Measurements from ENCODE around the gene GNG14.
"Not testable (repeated sequence)": the region's sequence is repeated elsewhere in the genome, so short reads cannot be mapped to it uniquely, and the experiment has no call there.

GNG14 gene

DNA sequence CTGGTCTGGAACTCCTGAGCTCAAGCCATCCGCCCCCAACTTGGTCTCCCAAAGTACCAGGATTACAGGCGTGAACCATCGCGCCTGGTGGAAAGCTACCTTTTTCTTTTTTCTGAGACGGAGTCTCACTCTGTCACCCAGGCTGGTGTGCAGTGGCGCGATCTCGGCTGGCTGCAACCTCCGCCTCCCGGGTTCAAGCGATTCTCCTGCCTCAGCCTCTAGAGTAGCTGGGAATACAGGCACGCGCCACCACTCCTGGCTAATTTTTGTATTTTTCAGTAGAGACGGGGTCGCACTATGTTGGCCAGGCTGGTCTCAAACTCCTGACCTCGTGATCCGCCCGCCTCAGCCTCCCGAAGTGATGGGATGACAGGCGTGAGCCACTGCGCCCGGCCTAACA, 9.6 kb downstream of the GNG14 start:
- DNase-seq, result not testable (repeated sequence)

DNA sequence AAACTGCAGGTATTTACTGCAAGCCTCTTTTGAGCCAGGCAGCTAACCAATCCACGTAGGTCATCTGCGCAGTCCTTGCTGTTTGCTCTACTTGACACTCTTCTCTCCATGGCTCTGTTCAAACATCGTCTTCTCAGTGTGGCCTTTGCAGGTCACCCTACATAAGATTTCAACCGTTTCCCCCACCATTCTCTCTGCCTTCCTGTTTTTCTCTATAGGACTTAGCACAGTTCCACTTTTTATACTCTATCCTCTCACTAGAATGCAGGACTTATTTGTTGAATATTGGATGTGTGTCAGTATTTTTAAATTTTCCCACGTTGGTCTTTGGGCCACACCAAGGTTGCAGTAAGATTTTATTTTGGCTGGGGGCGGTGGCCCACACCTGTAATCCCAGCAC, 10.3 kb downstream of the GNG14 start:
- DNase-seq, result no peak

DNA sequence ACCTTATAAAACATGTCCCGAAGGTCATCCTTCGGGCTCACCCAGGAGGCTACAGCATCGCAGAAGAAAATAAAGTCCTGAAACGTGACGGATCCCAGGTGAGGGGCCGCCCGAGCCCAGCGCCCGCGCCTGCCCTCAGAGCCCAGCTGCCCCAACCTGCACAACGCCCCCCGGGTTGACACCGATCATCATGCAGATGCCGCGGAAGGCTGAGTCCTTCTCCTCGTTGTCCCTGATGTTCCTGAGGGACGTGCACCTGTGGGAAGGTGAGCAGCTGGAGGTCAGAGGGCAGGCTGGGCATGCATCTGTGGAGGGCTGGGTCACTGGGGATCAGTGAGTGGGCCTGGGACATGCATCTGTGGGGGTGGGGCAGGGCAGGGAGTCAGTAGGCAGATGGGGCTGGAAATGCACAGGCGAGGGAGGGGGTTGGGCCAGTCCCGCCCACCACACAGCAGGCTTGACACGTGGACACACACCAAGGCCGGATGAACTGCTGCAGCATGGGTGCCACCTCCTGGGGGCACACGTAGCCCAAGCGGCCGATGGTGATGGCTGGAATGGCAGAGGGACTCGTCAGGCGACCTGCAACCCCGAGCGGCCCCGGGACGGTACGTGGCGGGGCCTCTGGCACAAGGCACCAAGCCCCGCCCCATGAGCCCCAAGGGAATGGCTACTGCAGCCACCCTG, 13.9 kb downstream of the GNG14 start:
- no peak for DNase-seq

DNA sequence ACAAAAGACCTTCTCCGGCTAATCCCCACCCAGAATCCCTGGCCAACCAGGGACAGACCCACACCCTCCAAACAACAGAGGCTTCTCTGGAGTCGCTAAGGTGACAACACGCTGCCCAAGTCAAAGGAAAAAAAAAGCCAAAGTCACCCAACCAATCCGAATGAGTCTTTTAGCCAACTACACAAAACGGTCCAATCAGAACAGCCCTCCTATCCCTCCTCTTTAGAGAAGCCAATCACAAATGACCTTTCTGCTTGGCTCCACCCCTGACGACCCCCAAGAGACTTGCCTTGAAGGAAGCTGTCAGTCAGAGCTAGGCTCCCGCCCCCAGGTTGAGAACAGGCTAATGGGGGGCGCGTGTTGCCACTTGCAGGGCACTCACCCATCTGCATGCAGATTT, 15.2 kb downstream of the GNG14 start:
- no peak for DNase-seq

DNA sequence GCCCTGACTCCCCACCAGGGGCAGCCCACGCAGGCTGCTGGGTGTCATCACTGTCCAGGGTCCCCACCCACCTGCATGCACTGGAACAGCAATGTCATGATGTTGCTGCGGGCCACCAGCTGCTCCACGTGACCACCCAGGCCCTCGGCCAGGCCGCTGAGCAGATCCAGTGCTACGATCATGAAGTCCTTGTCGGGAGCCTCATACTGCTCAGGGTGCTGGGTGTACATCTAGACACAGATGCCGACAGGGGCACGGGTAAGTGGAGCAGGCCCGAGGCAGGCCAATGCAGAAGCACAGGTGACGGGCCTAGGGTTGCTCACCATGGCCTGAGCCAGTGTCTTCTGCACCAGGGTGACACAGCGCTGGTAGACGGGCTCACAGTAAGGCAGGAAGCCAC, 17.4 kb downstream of the GNG14 start:
- DNase-seq, result no peak

DNA sequence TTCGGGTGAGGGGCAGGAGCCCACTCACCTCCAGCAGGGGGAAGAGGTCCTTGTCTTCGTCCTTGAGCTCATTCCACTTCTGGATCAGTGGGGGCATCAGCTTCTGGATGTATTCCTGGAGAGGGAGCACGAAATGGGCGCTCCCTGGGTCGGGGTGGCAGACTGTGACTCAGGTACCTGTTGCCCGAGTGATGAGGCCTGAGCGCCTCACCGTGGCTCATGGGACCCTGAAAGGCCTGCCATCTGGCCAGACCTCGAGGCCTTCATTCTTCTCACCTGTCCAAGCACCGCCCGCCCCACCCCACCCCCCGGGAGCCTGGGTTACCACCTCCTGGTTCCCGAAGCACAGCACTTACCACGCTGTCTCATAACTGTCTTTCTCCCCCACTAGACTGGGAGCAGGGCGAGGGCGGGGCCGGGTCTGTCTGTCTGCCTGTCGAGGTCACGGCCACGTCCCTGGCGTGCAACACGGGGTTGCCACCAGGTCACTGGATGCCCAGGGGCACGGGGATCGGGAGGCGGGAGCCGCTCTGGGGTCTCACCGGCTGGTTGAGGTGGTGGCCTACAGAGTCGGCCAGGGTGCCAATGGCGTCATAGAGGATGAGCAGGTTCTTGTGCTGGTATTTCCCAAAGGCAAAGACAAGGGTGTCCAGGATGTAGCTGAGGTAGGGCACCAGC, 18.0 kb downstream of the GNG14 start:
- no peak for DNase-seq

DNA sequence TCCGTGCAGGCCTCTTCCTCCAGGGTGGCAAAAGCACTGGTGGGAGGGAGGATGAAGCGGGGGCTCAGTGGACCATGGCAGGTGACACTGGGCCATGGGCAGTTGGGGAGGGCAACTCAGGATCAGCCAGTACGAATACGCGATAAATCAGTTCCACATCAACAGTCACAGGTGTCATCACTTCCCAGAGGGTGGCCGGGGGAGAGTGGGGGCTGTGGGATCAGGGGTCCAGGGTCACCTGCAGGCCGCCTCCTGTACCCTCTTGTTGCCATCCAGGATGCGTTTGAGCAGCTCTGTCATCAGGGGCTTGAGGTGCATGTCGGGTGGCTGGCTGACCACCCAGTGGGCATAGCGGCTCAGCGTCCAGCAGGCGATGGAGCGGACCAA, 18.5 kb downstream of the GNG14 start:
- no peak for DNase-seq

DNA sequence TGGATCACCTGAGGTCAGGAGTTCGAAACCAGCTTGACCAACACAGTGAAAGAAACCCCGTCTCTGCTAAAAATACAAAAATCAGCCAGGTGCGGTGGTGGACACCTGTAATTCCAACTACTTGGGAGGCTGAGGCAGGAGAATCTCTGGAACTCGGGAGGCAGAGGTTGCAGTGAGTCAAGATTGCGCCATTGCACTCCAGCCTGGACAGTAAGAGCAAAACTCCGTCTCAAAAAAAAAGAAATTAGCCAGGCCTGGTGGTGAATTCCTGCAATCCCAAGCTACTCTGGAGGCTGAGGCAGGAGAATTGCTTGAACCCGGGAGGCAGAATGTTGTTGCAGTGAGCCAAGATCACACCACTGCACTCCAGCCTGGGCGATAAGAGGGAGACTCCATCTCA, 20.8 kb downstream of the GNG14 start:
- no peak for DNase-seq

DNA sequence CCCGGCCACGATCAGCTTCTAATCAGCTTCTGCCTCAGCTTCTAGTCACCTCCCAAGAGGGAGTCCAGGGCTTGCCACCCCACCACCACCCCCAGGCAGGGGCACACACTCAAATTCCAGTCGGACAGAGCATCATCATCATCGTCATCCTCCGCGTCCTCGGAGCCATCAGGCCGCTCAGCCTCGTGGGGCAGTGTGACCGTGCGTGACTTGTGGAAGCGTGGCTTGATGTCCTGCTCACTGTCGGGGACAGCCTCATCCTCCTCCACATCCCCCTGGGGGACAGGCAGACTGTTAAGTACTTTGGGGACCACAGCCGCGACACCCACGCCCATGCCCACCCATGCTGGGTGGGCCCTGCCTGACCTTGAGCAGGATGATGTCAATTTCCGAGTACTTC, 23.4 kb downstream of the GNG14 start:
- DNase-seq, result no peak

DNA sequence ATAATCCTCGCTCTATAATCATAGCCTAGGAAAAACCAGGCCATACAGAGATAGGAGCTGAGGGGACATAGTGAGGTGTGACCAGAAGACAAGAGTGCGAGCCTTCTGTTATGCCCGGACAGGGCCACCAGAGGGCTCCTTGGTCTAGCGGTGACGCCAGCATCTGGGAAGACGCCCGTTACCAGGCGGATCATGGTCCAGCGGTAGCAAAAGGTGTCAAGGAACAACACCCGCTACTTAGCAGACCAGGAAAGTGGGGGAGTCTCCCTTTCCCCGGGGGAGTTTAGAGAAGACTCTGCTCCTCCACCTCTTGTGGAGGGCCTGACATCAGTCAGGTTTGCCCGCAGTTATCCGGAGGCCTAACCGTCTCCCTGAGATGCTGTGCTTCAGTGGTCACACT, 24.3 kb downstream of the GNG14 start:
- not testable (repeated sequence) for DNase-seq

DNA sequence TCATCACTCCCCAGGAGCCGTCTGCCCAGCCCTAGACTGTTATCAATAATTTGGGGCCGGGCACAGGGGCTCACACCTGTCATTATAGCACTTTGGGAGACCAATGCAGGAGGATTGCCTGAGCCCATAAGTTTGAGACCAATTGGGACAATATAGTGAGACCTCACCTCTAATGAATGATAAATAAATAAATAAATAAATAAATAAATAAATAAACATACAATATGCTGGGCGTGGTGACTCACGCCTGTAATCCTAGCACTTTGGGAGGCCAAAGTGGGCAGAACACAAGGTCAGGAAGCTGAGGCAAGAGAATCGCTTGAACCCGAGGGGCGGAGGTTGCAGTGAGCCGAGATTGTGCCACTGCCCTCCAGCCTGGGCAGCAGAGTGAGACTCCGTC, 25.5 kb downstream of the GNG14 start:
- DNase-seq, result not testable (repeated sequence)

DNA sequence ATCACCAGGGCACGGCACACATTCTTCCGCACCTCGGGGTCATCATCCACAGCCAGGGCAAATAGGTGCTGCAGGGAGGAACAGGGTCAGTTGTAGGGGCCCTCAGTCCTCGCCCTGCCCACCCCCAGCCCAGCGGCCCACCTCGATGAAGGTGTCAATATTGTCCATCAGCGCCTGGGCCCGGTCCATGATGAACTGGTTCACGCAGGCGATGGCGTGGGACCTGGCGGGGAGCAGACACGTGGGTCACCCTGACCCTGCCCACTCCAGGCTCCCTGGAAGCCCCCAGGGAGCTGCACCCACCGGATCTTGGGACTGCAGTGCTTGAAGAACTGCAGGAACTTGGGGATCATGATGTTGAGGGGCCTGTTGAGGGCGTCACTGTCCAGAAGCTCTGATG, 27.3 kb downstream of the GNG14 start:
- no peak for DNase-seq

DNA sequence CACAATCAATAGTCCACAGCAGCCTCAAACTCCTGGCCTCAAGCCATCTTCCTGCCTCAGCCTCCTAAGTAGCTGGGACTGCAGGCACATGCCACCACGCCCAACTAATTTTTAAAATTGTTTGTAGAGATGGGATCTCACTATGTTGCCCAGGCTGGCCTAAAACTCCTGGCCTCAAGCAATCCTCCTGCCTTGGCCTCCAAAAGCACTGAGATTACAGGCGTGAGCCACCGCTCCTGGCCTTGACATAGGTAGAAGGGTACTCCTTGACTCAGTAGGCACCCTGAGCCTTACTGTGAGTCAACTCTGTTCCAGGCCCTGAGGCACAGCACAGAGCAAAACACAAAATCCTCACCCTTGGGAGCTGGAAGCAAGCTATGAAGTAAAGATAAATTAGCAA, 28.1 kb downstream of the GNG14 start:
- DNase-seq, result no peak

DNA sequence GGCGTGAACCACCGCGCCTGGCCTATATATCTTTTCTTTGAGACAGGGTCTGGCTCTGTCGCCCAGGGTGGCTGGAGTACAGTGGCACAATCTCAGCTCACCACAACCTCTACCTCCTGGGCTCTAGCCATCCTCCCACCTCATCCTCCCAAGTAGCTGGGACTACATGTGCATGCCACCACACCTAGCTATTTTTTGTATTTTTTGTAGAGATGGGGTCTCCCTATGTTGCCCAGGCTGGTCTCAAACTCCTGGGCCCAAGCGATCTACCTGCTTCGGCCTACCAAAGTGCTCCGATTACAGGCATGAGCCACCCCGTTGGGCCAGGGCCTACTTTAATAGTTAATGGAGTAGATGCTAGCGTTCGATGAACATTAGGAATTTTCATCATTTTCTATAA, 32.5 kb downstream of the GNG14 start:
- no peak for DNase-seq

DNA sequence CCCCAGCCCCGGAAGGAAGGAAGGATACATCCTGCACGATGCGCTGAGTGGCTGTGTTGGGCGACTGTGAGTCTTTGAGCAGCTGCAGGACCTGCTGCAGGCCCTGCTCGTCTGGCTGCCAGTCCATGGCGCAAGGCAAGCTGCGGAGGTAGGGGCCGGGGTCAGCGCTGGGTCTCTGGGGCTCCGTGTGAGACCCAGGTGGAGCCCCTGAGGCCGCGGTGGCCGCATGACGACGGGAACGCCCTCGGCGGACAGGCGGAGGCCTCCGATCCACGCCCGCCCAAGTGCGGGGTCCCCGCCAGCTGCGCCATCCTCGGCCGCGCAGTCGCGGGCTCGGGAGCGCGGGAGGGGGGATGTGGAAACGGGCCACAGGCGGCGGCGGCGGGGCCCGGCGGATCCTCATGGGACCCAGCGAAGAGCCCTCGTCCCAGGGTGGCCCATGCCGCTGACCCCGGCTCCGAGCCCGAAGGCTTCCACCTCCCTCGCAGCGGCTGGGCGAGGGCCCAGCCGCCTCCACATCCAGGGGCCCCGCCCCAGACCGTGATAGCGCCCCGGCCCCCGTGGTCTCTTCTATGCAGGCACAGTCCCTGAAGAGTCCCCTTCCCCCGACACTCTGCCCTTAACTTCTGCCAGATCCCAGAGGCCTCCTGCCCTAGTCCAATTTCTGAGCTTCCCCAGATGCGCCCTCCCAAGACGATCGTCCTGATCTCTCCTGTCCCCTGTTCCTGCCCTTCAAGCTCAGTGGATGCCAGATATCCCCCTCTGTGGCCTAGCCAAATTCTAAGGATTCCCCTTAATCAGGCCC, 33.3 kb downstream of the GNG14 start:
- DNase-seq, result no peak

DNA sequence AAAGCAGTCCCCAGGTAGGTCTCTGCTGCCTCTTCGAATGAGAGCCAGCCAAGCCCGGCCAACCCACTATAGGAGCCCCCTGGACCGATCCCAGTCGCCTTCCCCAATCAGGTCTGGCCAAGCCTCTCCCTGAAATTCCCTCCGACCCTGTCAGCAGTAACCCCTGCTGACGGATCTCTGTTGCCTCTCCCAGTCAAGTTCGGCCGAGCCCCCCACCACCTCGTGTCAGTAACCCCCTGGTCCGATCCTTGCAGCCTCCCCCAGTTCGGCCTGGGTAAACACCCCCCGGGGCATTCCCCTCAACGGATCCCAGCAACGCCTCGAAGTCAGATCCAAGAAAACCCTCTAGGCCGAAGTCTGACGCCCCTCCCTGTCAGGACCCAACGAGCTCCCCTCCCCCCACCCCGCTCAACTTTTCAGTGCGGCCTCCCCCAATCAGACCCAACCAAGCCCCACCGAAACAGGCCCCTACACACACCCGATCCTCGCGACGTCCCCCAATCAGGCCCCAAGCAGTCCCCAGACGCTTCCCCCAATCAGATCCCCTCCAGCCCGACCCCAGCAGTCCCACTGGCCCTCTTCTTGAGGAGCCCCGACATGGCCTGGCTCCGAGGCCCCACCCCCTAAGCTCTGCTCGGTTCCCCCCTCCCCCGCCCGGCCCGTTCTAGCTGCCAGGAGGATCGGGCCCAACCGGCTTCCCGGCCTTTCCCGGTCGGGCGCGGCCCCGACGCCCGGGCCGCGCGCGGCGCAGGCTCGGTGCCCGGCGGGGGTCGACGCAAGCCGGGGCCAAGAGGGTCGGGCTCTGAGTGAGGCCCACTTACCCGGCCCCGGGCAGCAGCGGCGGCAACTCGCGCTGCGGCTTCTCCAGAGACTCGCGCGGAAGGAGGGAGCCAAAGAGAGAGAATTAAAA, 34.1 kb downstream of the GNG14 start:
- DNase-seq, result peak; percentile 33

DNA sequence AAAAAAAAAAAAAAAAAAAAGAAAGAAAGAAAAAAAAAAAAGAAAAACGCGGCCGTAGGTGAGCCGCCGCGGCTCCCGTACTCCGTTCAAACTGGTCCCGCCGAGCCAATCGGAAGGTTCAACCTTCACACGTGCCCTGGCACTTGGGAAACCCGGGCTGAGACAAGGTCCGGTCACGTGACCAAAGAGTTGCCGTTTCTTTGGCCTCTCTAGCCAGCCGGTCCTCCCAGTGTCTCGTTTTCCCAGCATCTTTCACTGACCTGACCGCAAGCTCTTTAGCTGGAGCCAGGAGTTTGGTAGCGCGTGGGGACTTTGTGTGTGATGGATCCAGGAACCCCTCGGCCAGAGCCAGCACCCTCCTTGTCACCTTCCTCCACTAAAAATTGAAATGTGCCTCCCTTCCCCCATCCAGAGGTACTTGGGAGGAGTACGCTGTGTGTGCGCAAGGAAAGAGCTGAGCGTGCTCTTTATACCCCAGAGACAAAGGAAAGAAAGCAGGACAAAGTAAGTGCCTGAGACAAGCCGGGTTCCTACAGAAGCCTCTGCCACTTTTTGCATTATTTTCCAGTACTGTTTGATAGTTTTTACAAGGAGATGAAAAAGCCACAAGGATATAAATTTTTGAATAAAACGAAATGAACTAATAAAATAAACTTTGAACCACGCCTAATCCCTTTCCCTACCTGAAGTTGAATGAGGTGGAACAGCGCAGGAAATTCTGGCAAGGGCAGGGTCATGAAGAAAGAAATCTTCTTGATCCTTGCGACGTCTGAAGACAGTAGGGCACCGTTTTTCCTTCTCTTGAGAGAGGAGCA, 35.0 kb downstream of the GNG14 start:
- peak; percentile 87 for DNase-seq

DNA sequence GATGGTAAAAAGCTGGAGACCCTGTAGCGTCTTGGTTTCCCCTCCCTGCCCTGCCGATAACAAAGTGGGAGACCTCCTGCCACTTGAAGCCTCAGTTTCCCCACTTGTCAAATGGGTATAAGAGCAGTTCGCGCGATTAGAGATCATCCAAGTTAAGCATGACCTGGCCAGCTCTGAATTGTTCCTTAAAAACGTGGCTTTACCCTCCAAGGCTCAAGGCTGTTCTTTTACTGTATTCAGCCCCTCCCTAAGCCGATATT, 35.5 kb downstream of the GNG14 start:
- DNase-seq, result no peak

DNA sequence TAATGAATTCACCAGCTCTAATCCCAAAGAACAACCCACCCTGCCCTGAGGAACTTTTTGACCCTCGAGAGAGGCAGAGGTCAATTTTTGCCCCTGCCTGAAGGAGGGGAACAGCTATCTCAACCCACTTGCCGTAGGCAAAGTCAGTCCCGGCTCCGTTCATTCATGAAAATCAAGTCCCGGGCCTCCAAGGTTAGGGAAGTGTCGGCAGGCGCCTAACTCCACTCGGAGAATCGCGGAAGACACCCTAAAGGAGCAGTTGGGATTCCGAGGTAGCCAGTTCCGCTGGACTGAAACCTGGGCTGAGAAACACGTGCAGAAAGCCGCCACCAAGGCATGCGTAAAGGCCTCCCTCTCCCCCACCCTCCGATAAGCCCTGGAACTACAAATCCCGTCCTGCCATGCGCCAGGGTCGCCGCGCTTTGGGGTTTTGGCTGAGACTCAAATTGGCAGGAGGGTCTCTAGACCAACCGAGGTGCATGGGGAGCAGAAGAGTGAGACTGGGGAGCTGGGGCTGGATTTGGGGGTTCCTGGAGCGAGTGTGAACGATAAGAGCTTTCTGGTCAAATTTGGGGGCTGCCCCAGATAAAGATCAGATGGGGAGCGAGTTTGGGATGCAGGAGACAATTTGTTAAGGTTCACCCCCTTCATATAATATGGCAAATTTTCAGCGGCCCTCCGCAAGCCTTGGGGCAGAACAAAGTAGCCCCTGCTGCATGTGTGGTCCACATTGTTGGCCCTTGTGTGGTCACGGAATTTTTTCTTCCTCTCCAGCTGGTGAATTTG, 36.0 kb downstream of the GNG14 start, which contains the start of gene TNPO2:
Gene TNPO2 (minus strand): TSS at position 292 of the 786 bp plus-strand sequence. CDS start 2,955 bp downstream, outside the sequence.
- peak; percentile 51 for DNase-seq

DNA sequence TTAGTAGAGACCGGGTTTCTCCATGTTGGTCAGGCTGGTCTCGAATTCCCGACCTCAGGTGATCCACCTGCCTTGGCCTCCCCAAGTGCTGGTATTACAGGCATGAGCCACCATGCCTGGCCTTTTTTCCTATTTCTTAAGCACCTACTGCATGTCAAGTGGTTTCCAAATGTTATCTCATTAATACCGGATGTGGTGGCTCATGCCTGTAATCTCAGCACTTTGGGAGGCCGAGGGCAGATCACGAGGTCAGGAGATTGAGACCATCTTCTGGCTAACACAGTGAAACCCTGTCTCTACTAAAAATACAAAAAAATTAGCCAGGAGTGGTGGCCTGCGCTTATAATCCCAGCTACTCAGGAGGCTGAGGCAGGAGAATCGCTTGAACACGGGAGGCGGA, 37.8 kb downstream of the GNG14 start:
- not testable (repeated sequence) for DNase-seq

DNA sequence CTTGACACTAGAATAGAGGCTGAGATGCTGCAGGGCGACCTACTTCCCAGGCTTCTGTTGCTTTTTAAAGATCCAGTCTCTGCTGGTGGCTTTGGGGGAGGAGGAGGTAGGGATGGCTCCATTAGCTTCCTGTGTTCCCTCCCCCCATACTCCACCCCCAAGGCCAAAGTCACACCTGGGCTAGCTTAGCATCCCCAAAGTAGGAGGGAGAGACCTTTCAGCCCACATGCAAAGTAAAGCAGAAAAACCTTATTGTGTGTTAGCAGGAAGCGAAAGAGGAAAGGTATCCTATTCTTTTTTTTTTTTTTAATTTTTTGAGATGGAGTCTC, 39.2 kb downstream of the GNG14 start:
- DNase-seq, result no peak

Measured in activated CD4-positive, alpha-beta T cell treated with anti-CD3 and anti-CD28 coated beads for 1 hour (primary cell).